PFSK-1 (cell line): ENCODE data around the gene RTP3.

Source experiments
- FOXP2 ChIP-seq: optimal IDR thresholded peaks from 2 replicates; pipeline ENCODE3; 2011; ENCODE audit warnings: borderline replicate concordance, control low read depth, inconsistent platforms; ENCODE audit not compliant: insufficient read depth; ENCODE audit errors: extremely low read length, extremely low read depth
- POLR2AphosphoS5 ChIP-seq: IDR thresholded peaks from 2 replicates; pipeline ENCODE4 v1.6.1; 2012; ENCODE audit warnings: low read depth, mild to moderate bottlenecking, control low read depth, low read length, moderate library complexity
- SIN3A ChIP-seq: IDR thresholded peaks from 2 replicates; pipeline ENCODE4 v1.6.1; 2012; ENCODE audit warnings: mild to moderate bottlenecking, low read length, moderate library complexity, borderline replicate concordance; ENCODE audit not compliant: insufficient read depth
- TAF1 ChIP-seq: IDR thresholded peaks from 2 replicates; pipeline ENCODE4 v1.6.1; 2012; ENCODE audit warnings: low read length, control low read depth, borderline replicate concordance; ENCODE audit not compliant: insufficient read depth
- TF ChIP-seq, protein P1 (sequence below), 2 experiments: IDR thresholded peaks; 2 replicates each; pipeline versions ENCODE4 v1.6.1 to v1.8.0; 2011 to 2012; ENCODE audit warnings: low read depth in 2 of 2, low read length in 2 of 2, control low read depth in 1 of 2, inconsistent platforms in 1 of 2, mild to moderate bottlenecking in 1 of 2, moderate library complexity in 1 of 2; ENCODE audit not compliant: insufficient read depth in 1 of 2

RTP3 gene

DNA sequence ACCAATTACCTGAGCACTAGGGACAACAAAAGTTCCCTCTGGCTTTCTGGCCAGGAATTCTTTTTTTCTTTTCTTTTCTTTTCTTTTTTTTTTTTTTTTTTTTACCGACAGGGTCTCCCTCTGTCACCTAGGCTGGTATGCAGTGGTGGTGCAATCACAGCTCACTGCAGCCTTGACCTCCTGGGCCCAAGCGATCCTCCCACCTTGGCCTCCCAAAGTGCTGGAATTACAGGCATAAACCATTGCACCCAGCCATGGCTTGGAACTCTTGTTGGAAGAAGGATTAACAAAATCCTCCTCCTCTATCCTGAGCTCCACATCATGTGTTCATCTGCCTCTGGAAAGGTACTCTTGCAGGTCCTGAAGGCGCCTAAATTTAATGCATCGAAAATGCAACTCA lies 30.2 kb upstream of the RTP3 start:
- TF ChIP-seq, protein P1, sequence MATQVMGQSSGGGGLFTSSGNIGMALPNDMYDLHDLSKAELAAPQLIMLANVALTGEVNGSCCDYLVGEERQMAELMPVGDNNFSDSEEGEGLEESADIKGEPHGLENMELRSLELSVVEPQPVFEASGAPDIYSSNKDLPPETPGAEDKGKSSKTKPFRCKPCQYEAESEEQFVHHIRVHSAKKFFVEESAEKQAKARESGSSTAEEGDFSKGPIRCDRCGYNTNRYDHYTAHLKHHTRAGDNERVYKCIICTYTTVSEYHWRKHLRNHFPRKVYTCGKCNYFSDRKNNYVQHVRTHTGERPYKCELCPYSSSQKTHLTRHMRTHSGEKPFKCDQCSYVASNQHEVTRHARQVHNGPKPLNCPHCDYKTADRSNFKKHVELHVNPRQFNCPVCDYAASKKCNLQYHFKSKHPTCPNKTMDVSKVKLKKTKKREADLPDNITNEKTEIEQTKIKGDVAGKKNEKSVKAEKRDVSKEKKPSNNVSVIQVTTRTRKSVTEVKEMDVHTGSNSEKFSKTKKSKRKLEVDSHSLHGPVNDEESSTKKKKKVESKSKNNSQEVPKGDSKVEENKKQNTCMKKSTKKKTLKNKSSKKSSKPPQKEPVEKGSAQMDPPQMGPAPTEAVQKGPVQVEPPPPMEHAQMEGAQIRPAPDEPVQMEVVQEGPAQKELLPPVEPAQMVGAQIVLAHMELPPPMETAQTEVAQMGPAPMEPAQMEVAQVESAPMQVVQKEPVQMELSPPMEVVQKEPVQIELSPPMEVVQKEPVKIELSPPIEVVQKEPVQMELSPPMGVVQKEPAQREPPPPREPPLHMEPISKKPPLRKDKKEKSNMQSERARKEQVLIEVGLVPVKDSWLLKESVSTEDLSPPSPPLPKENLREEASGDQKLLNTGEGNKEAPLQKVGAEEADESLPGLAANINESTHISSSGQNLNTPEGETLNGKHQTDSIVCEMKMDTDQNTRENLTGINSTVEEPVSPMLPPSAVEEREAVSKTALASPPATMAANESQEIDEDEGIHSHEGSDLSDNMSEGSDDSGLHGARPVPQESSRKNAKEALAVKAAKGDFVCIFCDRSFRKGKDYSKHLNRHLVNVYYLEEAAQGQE (IDR thresholded peaks at IDR 0.05; ENCODE audit: insufficient read depth in 1 of 2, low read depth in 2 of 2, low read length in 2 of 2): no peak
- no peak for TF ChIP-seq POLR2AphosphoS5
- no peak for TF ChIP-seq SIN3A

DNA sequence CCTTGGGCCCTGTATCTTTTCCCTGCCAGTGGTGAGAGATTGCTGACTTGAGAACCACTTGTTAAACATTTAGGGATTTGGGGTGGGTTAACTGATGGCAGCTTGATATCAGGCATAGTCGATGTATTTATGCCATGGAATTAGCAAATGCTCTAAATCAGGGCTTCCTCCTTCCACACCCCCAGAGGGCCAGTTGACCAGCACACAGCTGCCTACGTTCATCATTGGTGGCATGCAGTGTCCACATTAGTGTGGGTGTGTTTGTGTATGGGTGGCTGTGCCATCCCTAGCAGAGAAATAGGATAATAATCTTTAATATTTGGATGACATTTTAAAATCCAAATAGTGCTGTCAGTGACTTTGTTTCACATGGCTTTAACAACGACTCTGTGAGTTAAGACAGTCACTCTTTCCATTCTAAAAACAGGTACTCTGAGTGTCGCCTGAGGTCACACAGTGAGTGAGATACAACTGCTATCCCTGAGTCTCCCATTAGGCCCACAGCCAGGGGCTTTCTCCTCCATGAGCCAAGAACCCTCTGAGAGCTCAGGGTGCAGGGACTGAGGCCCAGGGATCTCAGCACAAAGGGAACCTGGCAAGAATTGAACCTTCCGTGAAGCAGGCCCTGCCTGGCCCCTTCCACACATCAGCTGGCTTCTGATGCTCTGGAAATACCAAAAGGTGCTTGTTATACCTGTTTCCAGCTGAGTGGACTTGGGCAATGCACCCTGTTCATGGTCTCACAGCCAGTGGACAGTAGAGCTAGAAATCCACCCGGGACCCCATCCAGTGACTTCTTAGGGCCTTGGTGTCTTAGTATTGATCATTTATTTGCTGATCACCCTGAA lies 28.8 kb upstream of the RTP3 start:
- no peak for TF ChIP-seq SIN3A

DNA sequence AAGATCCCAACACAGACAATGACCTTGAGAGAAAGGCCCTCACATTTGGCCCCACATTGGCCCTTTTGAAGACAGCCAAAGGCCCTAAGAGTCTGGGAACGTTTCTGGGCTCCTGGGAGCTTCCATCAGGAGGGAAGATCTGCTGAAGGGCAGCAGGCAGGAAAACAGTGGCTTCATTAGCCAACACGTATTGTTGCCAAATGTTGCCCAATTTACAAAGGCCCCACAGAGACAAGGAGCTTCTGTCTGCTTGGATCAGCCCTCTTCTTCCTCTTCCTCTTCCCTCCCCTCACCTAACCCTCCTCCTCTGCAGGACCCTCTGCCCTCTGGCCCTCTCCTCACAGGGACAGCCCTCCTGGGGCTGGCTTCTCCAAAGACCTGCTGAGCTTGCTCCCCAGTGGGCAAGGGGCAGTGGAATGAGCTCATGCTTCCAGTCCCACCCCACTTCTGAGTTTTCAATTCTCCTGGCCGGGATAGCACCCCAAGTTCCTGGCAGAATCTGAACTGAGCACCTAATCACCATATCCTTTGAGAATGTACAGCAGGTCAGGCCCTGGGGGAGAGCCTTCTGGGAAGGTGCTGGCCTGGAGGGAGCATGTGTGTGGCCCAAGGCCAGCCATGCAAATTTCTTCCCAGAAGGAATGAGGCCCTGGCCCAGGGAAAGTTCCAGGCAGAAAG lies 28.0 kb upstream of the RTP3 start:
- TF ChIP-seq POLR2AphosphoS5: no peak

DNA sequence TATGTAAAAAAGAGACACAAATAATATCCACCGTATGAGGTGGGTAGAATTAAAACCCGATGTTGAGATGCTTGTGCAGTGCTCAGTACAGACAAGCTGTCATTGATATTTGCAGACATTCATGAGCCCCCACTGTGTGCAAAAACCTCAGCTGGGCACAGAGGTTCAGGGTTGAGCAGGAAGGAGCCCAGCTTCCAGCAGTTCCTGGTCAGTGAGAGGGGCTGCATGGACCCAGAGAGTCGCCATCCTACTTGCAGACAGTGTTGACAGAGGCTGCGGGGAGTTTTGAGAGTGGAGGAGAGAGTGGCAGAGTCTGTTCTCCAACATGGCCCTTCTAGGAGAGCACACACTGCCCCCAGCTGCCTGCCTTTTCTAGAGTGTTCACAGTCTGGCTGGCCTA lies 26.9 kb upstream of the RTP3 start:
- no peak for TF ChIP-seq FOXP2
- TF ChIP-seq SIN3A: no peak
- no peak for TF ChIP-seq POLR2AphosphoS5
- TF ChIP-seq TAF1: no peak
- TF ChIP-seq, protein P1 (IDR thresholded peaks at IDR 0.05; ENCODE audit: insufficient read depth in 1 of 2, low read depth in 2 of 2, low read length in 2 of 2): no peak

DNA sequence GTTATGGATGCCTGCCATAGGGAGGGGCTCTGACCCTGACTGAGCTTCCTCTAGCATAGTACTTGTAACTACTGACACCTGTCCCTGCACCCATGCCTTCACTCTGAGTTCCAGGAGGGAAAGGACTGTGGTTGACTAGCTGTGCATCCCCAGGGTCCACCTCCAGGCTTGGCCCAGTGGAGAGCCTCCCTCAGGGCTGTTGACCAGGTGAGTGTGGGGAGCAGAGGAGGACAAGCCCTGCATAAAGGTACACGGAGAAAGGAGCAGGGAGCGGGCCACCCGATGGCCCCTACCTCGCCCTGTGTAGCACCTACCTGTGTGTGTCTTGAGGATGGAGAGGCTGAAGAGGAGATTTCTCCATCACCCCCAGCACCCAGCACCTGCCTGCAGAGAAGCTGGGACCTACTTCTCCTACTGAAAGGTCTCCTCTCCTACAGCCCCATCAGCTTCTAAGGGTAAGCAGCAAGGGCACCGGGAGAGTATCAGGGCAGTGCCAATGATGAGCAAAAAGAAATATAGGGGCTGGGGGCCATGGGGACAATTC lies 26.3 kb upstream of the RTP3 start:
- TF ChIP-seq POLR2AphosphoS5: no peak
- no peak for TF ChIP-seq TAF1
- no peak for TF ChIP-seq SIN3A
- TF ChIP-seq, protein P1 (IDR thresholded peaks at IDR 0.05; ENCODE audit: insufficient read depth in 1 of 2, low read depth in 2 of 2, low read length in 2 of 2): no peak
- no peak for TF ChIP-seq FOXP2

DNA sequence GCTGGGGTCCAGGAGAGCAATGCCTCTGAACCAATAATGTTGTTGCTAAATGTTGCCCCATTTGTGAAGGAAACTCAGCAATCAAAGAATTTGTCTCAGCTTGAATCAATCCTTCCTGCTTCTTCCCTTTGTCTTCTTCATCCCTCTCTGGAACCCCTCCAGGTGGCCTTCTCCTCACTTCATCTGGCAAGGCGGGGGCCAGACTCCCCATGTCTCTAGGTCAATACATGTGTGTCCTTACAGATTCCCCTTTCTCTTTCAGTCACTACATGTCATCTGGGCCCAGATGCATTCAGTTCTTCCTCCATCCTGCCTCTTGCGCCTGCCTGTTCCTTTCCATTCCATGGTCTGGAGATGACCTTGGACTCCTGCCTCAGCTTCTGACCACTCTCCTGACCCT lies 25.0 kb upstream of the RTP3 start:
- no peak for TF ChIP-seq TAF1
- TF ChIP-seq, protein P1 (IDR thresholded peaks at IDR 0.05; ENCODE audit: insufficient read depth in 1 of 2, low read depth in 2 of 2, low read length in 2 of 2): no peak
- TF ChIP-seq POLR2AphosphoS5: no peak
- no peak for TF ChIP-seq FOXP2
- no peak for TF ChIP-seq SIN3A
